GM21825 (cell line): Measurements from ENCODE around the gene GPR84.

ENCODE experiments used
- ATAC-seq: cut with Tn5 transposase; IDR thresholded peaks from one replicate; pipeline ENCODE4 v1.9.1; 2021; ENCODE audit warnings: mild to moderate bottlenecking, moderate library complexity; ENCODE audit not compliant: unreplicated experiment

Gene GPR84

GRCh38 chr12:54364413-54364812 lies at the start of gene GPR84:
Gene GPR84, minus strand, starts transcription at chr12:54364486. Its CDS starts 635 bp downstream, at chr12:54363851.
- ATAC-seq = peak; percentile 45

- peak; percentile 72 for ATAC-seq
Observed at GRCh38 chr12:54413284-54414190, 49.3 kb upstream of the GPR84 start.

- ATAC-seq = no peak
Observed at GRCh38 chr12:54412786-54413185, 48.5 kb upstream of the GPR84 start.

GRCh38 chr12:54412348-54412747 lies 48.1 kb upstream of the GPR84 start:
- no peak for ATAC-seq

GRCh38 chr12:54411391-54412241 lies 47.3 kb upstream of the GPR84 start:
- ATAC-seq = no peak

- ATAC-seq = no peak
Observed at GRCh38 chr12:54409267-54409666, 45.0 kb upstream of the GPR84 start.

- no peak for ATAC-seq
Observed at GRCh38 chr12:54407183-54407905, 43.1 kb upstream of the GPR84 start.

GRCh38 chr12:54405573-54405972 lies 41.3 kb upstream of the GPR84 start:
- no peak for ATAC-seq

GRCh38 chr12:54405106-54405505 lies 40.8 kb upstream of the GPR84 start:
- ATAC-seq = no peak

GRCh38 chr12:54404061-54405004 lies 40.0 kb upstream of the GPR84 start:
- ATAC-seq = no peak

GRCh38 chr12:54401119-54401518 lies 36.8 kb upstream of the GPR84 start:
- no peak for ATAC-seq

- ATAC-seq = peak; percentile 50
Observed at GRCh38 chr12:54398995-54399793, 34.9 kb upstream of the GPR84 start.

- ATAC-seq = no peak
Observed at GRCh38 chr12:54398218-54398617, 33.9 kb upstream of the GPR84 start.

GRCh38 chr12:54397157-54397556 lies 32.9 kb upstream of the GPR84 start:
- ATAC-seq = no peak

- ATAC-seq = no peak
Observed at GRCh38 chr12:54395545-54395944, 31.3 kb upstream of the GPR84 start.

- no peak for ATAC-seq
Observed at GRCh38 chr12:54394986-54395385, 30.7 kb upstream of the GPR84 start.

- no peak for ATAC-seq
Observed at GRCh38 chr12:54394281-54394719, 30.0 kb upstream of the GPR84 start.

GRCh38 chr12:54393743-54394142 lies 29.5 kb upstream of the GPR84 start:
- ATAC-seq = no peak

GRCh38 chr12:54393207-54393609 lies 28.9 kb upstream of the GPR84 start:
- no peak for ATAC-seq
